ENCODE results near the gene RALA. TPM values are rescaled to one million over a fixed set of nuclear protein-coding genes. Genes with fewer than 3 reads are reported as not detected.

Gene RALA
- total RNA-seq, 1 donor from 2014 or later = 42.6 TPM

DNA sequence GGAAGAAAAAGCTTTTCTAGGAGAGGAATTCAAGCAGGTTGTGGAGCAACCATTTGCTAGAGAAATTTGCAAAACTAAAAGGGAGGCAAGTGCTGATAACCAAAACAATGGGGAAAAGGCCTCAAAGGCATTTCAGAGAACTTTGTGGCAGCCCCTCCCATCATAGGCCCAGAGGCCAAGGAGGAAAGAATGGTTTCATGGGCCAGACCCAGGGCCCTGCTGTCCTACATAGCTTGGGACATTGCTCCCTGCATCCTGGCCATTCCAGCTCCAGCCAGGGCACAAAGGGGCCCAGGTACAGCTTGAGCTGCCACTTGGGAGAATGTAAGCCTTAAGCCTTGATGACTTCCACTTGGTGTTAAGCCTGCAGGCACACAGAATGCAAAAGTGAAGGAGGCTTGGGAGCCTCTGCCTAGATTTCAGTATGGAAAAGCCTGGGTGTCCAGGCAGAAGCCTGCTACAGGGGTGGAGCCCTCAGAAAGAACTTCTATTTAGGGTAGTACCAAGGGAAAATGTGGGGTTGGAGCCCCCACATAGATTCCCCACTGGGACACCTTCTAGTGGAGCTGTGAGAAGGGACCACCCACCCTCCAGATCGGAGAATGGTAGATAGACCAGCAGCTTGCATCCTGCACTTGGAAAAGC, 91.2 kb downstream of the RALA start:
- peaks cover 23% of the 10 kb centered on the region for H3K9me3 Mint-ChIP-seq
- no peaks in the 10 kb centered on the region for H3K36me3 Mint-ChIP-seq
- TF ChIP-seq, protein P1, sequence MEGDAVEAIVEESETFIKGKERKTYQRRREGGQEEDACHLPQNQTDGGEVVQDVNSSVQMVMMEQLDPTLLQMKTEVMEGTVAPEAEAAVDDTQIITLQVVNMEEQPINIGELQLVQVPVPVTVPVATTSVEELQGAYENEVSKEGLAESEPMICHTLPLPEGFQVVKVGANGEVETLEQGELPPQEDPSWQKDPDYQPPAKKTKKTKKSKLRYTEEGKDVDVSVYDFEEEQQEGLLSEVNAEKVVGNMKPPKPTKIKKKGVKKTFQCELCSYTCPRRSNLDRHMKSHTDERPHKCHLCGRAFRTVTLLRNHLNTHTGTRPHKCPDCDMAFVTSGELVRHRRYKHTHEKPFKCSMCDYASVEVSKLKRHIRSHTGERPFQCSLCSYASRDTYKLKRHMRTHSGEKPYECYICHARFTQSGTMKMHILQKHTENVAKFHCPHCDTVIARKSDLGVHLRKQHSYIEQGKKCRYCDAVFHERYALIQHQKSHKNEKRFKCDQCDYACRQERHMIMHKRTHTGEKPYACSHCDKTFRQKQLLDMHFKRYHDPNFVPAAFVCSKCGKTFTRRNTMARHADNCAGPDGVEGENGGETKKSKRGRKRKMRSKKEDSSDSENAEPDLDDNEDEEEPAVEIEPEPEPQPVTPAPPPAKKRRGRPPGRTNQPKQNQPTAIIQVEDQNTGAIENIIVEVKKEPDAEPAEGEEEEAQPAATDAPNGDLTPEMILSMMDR (conservative IDR thresholded peaks at IDR 0.05) = no peak
- no peak overlapping the region for H3K4me3 Mint-ChIP-seq
- H3K4me1 Mint-ChIP-seq (ENCODE audit: unreplicated experiment) = peaks cover 11% of the 10 kb centered on the region
- H3K27ac Mint-ChIP-seq = no peak overlapping the region
- no peaks in the 10 kb centered on the region for H3K27me3 Mint-ChIP-seq
- DNase-seq (ENCODE audit: extremely low spot score, unreplicated experiment) = no peak

DNA sequence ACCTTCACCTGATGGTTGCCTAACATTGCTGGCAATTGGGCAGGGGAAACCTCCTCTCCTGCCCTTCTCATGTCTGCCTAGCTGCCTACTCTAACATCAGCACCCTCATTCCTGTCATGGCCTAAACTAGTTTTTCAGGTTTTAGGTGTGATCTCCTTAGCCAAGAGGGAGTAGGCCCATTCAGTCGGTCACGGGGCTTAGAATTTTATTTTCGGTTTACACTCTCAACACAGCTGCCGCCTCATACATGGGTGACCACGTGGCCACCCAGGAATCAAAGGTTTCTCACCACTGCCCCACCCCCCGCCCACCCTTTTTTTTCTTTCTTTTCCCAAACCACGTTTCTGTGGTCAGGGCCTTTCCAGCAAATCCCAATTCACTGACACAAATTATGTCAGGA, 97.2 kb downstream of the RALA start:
- H3K36me3 Mint-ChIP-seq = no peaks in the 10 kb centered on the region
- TF ChIP-seq, protein P1 (conservative IDR thresholded peaks at IDR 0.05) = no peak
- no peaks in the 10 kb centered on the region for H3K27me3 Mint-ChIP-seq
- peak overlapping the region; percentile 94 for H3K27ac Mint-ChIP-seq
- peak overlapping the region; percentile 55 for H3K4me3 Mint-ChIP-seq
- DNase-seq (ENCODE audit: extremely low spot score, unreplicated experiment) = no peak
- peaks cover 20% of the 10 kb centered on the region for H3K9me3 Mint-ChIP-seq
- peaks cover 8% of the 10 kb centered on the region for H3K4me1 Mint-ChIP-seq (ENCODE audit: unreplicated experiment)

DNA sequence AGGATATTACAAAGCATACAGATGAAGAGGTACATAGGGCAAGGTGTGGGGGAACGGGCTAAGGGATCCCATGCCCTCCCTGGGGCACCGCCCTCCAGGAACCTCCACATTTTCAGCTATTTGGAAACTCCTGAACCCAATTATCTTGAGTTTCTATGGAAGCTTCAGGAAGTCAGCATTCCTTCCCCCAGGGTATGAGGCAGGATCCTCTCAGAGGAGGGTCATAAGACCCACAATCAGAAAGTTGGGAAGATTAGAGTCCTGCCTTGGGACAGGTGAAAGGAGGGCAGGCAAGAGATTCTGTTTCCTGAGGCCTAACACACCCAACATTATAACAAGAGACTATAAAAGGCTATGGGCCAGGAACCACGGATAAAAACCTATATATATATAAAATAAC, 98.0 kb downstream of the RALA start:
- TF ChIP-seq, protein P1 (conservative IDR thresholded peaks at IDR 0.05) = no peak
- Mint-ChIP-seq H3K9me3 (peaks cover 16% of the 10 kb centered on the region), H3K4me1 (ENCODE audit: unreplicated experiment) (peaks cover 8% of the 10 kb centered on the region), H3K4me3 (no peak overlapping the region), H3K27ac (peak overlapping the region; percentile 94), H3K36me3 (no peaks in the 10 kb centered on the region), H3K27me3 (no peaks in the 10 kb centered on the region)
- no peak for DNase-seq (ENCODE audit: extremely low spot score, unreplicated experiment)

DNA sequence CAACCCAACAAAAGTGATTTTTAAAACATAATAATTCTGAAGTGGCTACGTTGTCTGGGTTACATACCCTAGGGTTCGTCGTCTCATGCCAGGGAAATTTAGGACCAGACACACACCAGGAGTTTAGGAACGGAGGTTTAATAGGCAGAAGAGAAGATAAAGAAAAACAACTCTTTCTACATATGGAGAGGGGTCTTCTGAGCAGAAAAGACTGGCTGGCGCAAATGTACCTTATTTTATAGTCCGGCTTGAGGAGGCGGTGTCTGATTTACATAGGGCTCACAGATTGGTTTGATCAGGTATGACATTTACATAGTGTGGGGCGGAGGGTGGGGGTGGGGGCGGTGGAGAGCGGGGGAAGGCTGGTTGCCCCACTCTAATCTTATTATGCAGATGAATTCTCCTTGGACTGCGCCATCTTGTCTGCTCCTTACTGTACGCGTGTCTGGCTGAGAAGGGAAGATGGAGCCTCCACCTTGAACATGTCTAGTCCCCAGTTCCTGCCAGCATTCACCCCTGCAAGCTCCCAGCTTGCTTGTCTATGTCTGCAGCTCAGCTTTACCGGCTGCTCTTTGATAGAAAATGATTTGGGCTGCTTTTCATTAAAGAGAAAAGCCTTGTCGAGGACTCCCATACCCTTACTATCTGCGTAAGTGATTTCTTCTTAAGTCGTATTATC, 98.7 kb downstream of the RALA start:
- Mint-ChIP-seq H3K27me3 (no peaks in the 10 kb centered on the region), H3K4me3 (no peak overlapping the region), H3K36me3 (no peaks in the 10 kb centered on the region), H3K9me3 (peaks cover 16% of the 10 kb centered on the region), H3K4me1 (ENCODE audit: unreplicated experiment) (peaks cover 8% of the 10 kb centered on the region), H3K27ac (no peak overlapping the region)
- DNase-seq (ENCODE audit: extremely low spot score, unreplicated experiment) = no peak
- TF ChIP-seq, protein P1 (conservative IDR thresholded peaks at IDR 0.05) = no peak

DNA sequence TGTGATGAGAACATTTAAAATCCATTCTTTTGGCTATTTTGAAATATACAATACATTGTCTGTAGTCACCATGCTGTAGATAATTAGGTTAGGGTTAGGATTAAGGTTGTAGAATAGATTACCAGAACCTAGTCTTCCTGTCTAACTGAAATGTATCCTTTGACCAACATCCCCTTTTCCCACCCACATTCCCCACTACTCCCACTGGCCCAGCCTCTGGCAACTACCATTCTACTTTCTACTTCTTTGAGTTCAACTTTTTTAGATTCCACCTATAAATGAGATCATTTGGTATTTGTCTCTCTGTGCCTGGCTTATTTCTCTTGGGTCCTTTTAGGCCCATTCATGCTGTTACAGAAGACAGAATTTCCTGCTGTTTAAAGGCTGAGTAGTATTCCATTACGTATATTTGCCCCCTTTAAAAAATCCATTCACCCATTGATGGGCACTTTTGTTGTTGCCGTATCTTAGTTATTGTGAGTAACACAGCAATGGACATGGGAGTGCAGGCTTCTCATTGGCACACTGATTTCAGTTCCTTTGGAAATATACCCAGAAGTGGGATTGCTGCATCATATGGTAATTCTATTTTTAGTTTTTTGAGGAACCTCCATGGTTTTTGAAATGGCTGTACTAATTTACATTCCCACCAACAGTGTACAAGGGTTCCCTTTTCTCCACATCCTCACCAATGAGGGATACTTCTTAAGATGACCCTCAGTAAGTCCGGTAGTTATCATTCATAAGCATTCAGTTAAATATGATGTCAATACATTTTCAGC, 104.0 kb downstream of the RALA start:
- peaks cover 3% of the 10 kb centered on the region for H3K27me3 Mint-ChIP-seq
- no peak overlapping the region for H3K4me3 Mint-ChIP-seq
- no peak for DNase-seq (ENCODE audit: extremely low spot score, unreplicated experiment)
- H3K9me3 Mint-ChIP-seq = no peaks in the 10 kb centered on the region
- no peak overlapping the region for H3K27ac Mint-ChIP-seq
- no peaks in the 10 kb centered on the region for H3K36me3 Mint-ChIP-seq
- TF ChIP-seq, protein P1 (conservative IDR thresholded peaks at IDR 0.05) = no peak
- H3K4me1 Mint-ChIP-seq (ENCODE audit: unreplicated experiment) = no peaks in the 10 kb centered on the region
